Thoracic aorta (tissue), 2 donors: ENCODE measurements around the gene GRM8. TPM values are rescaled to one million over a fixed set of nuclear protein-coding genes. Genes with fewer than 3 reads are reported as not detected.

Experiments used
- ATAC-seq: fragments of 150-250 bp; one replicate; pipeline ENCODE4 v1.8.0; 2017; ENCODE audit warnings: low read depth; ENCODE audit not compliant: insufficient number of reproducible peaks, low FRiP score
- DNase-seq: peaks from one replicate; pipeline ENCODE4 v3.0.0-alpha.2; 2020; ENCODE audit warnings: low spot score
- H3K27ac ChIP-seq, 2 donors: fragments of 200-600 bp; sonication (generic); 1 replicate in 1 of 2; 2 replicates in 1 of 2; pipeline ENCODE4 v1.5.1; 2016; ENCODE audit warnings: mild to moderate bottlenecking in 2 of 2, moderate library complexity in 2 of 2
- H3K27me3 ChIP-seq: fragments of 200-600 bp; sonication (generic); replicated peaks from 2 replicates; pipeline ENCODE4 v1.6.0; 2016; ENCODE audit warnings: mild to moderate bottlenecking; ENCODE audit not compliant: insufficient read depth
- H3K36me3 ChIP-seq: fragments of 200-600 bp; sonication (generic); one replicate; pipeline ENCODE4 v1.5.1; 2016
- H3K4me1 ChIP-seq, 2 donors: fragments of 200-600 bp; sonication (generic); 1 replicate in 1 of 2; 2 replicates in 1 of 2; pipeline versions ENCODE4 v1.5.1 to v1.6.0; 2016; ENCODE audit warnings: low read depth in 2 of 2, mild to moderate bottlenecking in 1 of 2; ENCODE audit not compliant: control insufficient read depth in 1 of 2
- H3K4me3 ChIP-seq: fragments of 200-600 bp; sonication (generic); 2 replicates; pipeline ENCODE4 v1.5.1; 2016; ENCODE audit warnings: mild to moderate bottlenecking
- H3K9me3 ChIP-seq: fragments of 200-600 bp; sonication (generic); 2 replicates; pipeline ENCODE4 v1.5.1; 2016
- total RNA-seq, 2 donors: library from RNA; depleted of rRNA; stranded (reverse); fragments of >200 nt; gene quantifications; one replicate each; pipeline versions ENCODE4 v1.1.0 to v1.2.3, GENCODE V29; 2016
- TF ChIP-seq, protein P1 (sequence below): fragments of 200-600 bp; sonication (generic); IDR thresholded peaks from one replicate; pipeline ENCODE4 v1.5.1; 2019; ENCODE audit warnings: antibody characterized with exemption

The GRM8 gene
- total RNA-seq, 2 donors from 2014 or later, result not detected

DNA sequence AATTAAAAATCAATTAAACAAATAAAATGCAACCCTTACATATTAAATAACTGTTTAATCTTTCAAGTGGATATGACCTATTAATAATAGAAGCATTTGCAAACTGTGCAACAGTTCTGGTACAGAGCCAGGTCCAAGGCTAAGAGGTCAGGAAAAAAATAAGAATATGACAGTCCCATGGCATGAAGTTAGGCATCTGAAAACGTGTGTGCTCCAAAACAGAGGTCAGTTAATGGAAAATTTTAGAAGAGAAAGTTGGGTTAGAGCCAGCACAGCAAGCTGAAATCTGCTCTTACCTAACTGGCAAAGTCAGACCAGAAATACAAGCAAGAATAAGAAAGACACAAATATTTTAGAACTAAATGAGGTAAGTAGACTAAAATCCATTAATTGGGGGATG lies 757.7 kb downstream of the GRM8 start:
- ATAC-seq, result no peak
- H3K9me3 ChIP-seq, result no peaks in the 10 kb centered on the region
- no peaks in the 10 kb centered on the region for H3K36me3 ChIP-seq
- DNase-seq, result no peak
- TF ChIP-seq, protein P1, sequence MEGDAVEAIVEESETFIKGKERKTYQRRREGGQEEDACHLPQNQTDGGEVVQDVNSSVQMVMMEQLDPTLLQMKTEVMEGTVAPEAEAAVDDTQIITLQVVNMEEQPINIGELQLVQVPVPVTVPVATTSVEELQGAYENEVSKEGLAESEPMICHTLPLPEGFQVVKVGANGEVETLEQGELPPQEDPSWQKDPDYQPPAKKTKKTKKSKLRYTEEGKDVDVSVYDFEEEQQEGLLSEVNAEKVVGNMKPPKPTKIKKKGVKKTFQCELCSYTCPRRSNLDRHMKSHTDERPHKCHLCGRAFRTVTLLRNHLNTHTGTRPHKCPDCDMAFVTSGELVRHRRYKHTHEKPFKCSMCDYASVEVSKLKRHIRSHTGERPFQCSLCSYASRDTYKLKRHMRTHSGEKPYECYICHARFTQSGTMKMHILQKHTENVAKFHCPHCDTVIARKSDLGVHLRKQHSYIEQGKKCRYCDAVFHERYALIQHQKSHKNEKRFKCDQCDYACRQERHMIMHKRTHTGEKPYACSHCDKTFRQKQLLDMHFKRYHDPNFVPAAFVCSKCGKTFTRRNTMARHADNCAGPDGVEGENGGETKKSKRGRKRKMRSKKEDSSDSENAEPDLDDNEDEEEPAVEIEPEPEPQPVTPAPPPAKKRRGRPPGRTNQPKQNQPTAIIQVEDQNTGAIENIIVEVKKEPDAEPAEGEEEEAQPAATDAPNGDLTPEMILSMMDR, result no peak
- H3K4me1 ChIP-seq, result no peaks in the 10 kb centered on the region
- no peak overlapping the region for H3K4me3 ChIP-seq
- no peak overlapping the region for H3K27ac ChIP-seq
- no peaks in the 10 kb centered on the region for H3K27me3 ChIP-seq

DNA sequence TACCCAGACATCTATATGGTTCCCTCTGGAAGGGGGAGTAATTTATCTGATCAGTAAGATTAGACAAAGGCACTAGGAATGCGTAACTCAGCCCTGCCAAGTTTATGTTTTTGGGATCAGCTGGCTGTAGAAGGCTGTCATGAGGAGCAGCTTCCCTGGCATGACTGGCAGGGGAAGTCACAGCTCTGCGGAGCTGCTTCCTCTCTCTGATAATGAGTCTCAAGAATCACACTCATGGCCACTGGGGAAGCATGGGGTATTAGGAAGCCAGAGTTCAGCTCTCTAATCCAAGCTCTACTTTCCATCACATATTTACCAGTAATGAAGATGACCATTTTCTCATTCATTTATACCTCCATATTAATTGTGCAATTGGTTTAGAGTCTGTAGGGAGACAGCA lies 758.9 kb downstream of the GRM8 start:
- Histone ChIP-seq H3K9me3 (no peaks in the 10 kb centered on the region), H3K27ac (no peak overlapping the region), H3K36me3 (no peaks in the 10 kb centered on the region), H3K4me3 (no peak overlapping the region), H3K27me3 (no peaks in the 10 kb centered on the region), H3K4me1 (no peaks in the 10 kb centered on the region)
- ATAC-seq, result no peak
- TF ChIP-seq, protein P1, result no peak
- no peak for DNase-seq

DNA sequence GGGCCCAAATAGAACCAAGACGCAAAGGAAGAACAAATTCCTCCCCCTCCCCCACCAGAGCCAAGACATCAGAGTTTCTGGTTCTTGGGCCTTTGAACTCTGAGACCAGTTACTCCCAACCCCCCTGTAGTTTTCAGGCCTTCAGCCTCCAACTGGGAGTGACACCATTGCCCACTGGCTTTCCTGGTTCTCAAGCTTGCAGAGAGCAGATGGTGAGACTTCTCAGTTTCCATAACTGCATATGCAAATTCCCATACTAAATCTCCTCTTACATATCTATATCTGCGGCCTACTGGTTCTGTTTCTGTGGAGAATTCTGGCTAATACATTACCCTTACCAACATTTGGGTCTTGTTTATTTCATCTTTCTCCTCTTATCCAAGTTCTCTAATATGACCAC lies 762.9 kb downstream of the GRM8 start:
- no peak overlapping the region for H3K4me3 ChIP-seq
- TF ChIP-seq, protein P1, result no peak
- H3K9me3 ChIP-seq, result no peaks in the 10 kb centered on the region
- H3K27ac ChIP-seq, result no peak overlapping the region
- H3K4me1 ChIP-seq, result no peaks in the 10 kb centered on the region
- no peaks in the 10 kb centered on the region for H3K36me3 ChIP-seq
- no peak for DNase-seq
- H3K27me3 ChIP-seq, result no peaks in the 10 kb centered on the region
- no peak for ATAC-seq

DNA sequence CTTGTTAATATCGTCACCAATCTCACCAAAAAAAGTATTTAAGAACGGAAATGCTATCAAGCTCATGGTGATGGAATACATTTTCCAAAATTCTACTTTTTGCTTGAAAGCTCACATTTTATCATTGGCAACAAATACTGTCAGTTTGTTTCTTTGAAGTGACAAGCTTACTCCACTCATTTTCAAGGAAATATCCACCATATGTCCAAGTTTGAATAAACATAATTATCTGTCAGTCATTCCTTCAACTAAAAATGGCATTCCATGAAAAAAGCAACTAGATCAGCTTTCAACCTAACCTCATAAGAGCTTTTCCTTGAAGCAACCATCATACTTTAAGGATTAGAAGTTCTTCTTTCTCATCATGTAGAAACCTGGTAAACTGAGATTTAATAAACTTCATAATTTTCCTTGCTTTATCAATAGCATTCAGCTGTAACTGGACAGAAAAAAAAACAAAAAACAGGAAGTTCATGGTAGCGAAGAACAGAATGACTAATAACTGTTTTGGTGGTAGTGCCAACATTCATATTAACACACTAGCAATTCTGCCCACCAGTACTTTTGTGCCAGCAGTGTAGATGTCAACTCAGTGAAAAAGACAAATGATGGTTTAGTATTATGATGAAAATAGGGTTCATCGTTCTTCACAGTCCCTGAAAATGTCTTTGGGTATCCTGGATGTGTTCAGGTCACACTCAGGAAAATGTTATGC lies 764.9 kb downstream of the GRM8 start:
- TF ChIP-seq, protein P1, result no peak
- H3K4me3 ChIP-seq, result no peak overlapping the region
- no peaks in the 10 kb centered on the region for H3K9me3 ChIP-seq
- DNase-seq (no peak), ATAC-seq (no peak)
- H3K4me1 ChIP-seq, result no peaks in the 10 kb centered on the region
- H3K27ac ChIP-seq, result no peak overlapping the region
- H3K27me3 ChIP-seq, result no peaks in the 10 kb centered on the region
- H3K36me3 ChIP-seq, result no peaks in the 10 kb centered on the region

DNA sequence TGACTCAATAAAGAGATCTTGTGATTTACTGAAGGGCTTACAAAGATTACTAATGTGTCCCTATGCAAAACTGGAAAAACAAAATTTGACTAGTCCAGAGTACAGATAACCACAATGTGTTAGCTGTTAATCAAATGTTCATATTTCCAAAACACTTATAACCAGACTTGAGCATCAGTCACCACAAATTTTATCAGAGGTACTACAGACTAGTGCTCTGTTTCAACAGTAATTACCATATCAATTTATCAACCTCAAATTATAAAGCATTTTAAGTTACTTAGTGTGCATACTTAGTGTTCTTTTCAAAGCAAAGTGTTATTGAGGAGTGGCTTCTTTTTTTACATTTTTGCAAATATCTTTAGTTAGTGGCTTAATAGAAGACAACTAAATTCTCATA lies 765.9 kb downstream of the GRM8 start:
- TF ChIP-seq, protein P1, result no peak
- Histone ChIP-seq H3K4me1 (no peaks in the 10 kb centered on the region), H3K27ac (no peak overlapping the region), H3K9me3 (no peaks in the 10 kb centered on the region), H3K4me3 (no peak overlapping the region), H3K36me3 (no peaks in the 10 kb centered on the region), H3K27me3 (no peaks in the 10 kb centered on the region)
- ATAC-seq, result no peak
- DNase-seq, result no peak
